Activated naive CD8-positive, alpha-beta T cell treated with anti-CD3 and anti-CD28 coated beads for 36 hours (primary cell): Measurements from ENCODE around the gene FAM114A2. TPM values are rescaled to one million over a fixed set of nuclear protein-coding genes. Genes with fewer than 3 reads are reported as not detected.

Experiments
- DNase-seq: peaks from one replicate; pipeline ENCODE4 v3.0.0; 2021
- H3K27ac Mint-ChIP-seq: one replicate; pipeline ENCODE4 v1.8.0; 2022; ENCODE audit warnings: mild to moderate bottlenecking, moderate library complexity, mixed read lengths
- H3K27me3 Mint-ChIP-seq: one replicate; pipeline ENCODE4 v1.8.0; 2022; ENCODE audit warnings: mild to moderate bottlenecking, mixed read lengths
- H3K36me3 Mint-ChIP-seq: one replicate; pipeline ENCODE4 v1.8.0; 2021; ENCODE audit warnings: mild to moderate bottlenecking, mixed read lengths
- H3K4me1 Mint-ChIP-seq: one replicate; pipeline ENCODE4 v1.8.0; 2021; ENCODE audit warnings: mixed read lengths
- H3K4me3 Mint-ChIP-seq: one replicate; pipeline ENCODE4 v1.8.0; 2022; ENCODE audit warnings: mild to moderate bottlenecking, moderate library complexity, mixed read lengths
- H3K9me3 Mint-ChIP-seq: one replicate; pipeline ENCODE4 v1.8.0; 2022; ENCODE audit warnings: mixed read lengths
- total RNA-seq, 2 experiments: library from RNA; stranded (reverse); gene quantifications; one replicate each; pipeline ENCODE4 v1.2.3, GENCODE V29; 2021

Gene FAM114A2
- total RNA-seq, 2 experiments from 2014 or later = 24.8 to 28.9 TPM

- no peak for DNase-seq
- no peaks in the 10 kb centered on the region for H3K9me3 Mint-ChIP-seq
- no peak overlapping the region for H3K27ac Mint-ChIP-seq
- no peak overlapping the region for H3K4me3 Mint-ChIP-seq
- H3K4me1 Mint-ChIP-seq = no peaks in the 10 kb centered on the region
- no peaks in the 10 kb centered on the region for H3K27me3 Mint-ChIP-seq
- peaks cover 2% of the 10 kb centered on the region for H3K36me3 Mint-ChIP-seq
Observed at GRCh38 chr5:153983885-153984284, 54.8 kb downstream of the FAM114A2 start.

- Mint-ChIP-seq H3K4me3 (no peak overlapping the region), H3K36me3 (no peaks in the 10 kb centered on the region), H3K27me3 (no peaks in the 10 kb centered on the region), H3K4me1 (no peaks in the 10 kb centered on the region), H3K9me3 (no peaks in the 10 kb centered on the region), H3K27ac (no peak overlapping the region)
- DNase-seq = no peak
Observed at GRCh38 chr5:153981905-153982605, 56.7 kb downstream of the FAM114A2 start.

DNA sequence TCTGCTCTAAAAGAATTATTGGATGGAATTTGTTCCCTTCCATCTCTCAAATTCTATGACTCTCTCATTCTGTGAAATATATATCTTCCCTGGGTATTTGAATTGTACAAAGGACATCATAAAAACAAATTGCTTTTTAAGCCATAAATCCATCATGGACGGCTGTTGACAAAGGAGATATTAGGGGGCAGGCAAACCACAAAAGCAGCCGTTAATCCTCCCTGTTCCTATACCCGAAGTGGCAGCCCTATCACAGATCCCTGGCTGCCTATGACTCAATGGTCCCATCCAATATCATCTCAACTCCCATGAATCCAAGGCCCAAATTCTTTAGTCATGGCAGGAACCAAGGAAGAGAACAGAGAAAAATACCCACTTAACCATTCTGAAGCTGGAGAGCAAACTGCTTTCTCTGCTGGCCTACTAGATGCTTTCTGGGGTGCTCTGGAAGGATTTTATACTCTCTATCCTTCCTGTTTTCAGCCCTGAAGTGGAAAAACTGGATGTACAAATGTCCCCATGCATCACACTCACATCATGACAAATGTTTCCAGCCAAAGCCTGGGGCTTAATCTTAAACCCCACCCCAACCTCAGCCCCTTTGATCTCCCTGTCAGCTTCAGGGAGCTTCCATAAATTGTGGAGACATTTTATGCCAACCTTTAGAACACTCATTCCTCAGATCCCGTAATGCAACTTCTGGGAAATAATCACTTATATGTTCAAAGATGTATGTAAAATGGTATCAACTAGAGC is 59.5 kb downstream of the FAM114A2 start:
- H3K36me3 Mint-ChIP-seq = no peaks in the 10 kb centered on the region
- H3K27ac Mint-ChIP-seq = no peak overlapping the region
- no peaks in the 10 kb centered on the region for H3K27me3 Mint-ChIP-seq
- no peak overlapping the region for H3K4me3 Mint-ChIP-seq
- no peak for DNase-seq
- no peaks in the 10 kb centered on the region for H3K9me3 Mint-ChIP-seq
- no peaks in the 10 kb centered on the region for H3K4me1 Mint-ChIP-seq

DNA sequence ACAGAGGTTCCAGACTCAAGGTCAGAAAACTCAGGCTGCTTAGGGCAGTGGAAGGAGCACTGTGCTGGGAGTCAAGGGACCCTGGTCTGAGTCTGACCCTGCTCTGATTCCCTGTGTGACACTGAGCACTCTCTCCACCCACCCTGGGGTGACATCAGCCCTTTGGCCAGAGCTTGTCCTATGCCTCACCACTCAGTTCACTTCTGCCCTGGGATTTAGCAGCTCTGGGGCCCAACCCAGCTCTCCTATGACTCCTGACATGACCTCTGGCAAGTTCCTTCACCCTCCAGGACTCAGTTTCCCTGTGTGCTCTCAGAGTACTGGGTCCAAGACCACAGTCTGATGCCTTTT is 63.9 kb downstream of the FAM114A2 start:
- no peaks in the 10 kb centered on the region for H3K9me3 Mint-ChIP-seq
- no peaks in the 10 kb centered on the region for H3K27me3 Mint-ChIP-seq
- no peak overlapping the region for H3K4me3 Mint-ChIP-seq
- H3K4me1 Mint-ChIP-seq = no peaks in the 10 kb centered on the region
- H3K36me3 Mint-ChIP-seq = no peaks in the 10 kb centered on the region
- H3K27ac Mint-ChIP-seq = no peak overlapping the region
- DNase-seq = no peak

GRCh38 chr5:153974131-153974812 is 64.4 kb downstream of the FAM114A2 start:
- no peaks in the 10 kb centered on the region for H3K4me1 Mint-ChIP-seq
- no peak overlapping the region for H3K27ac Mint-ChIP-seq
- H3K27me3 Mint-ChIP-seq = no peaks in the 10 kb centered on the region
- H3K36me3 Mint-ChIP-seq = no peaks in the 10 kb centered on the region
- peak; percentile 11 for DNase-seq
- no peak overlapping the region for H3K4me3 Mint-ChIP-seq
- no peaks in the 10 kb centered on the region for H3K9me3 Mint-ChIP-seq

DNA sequence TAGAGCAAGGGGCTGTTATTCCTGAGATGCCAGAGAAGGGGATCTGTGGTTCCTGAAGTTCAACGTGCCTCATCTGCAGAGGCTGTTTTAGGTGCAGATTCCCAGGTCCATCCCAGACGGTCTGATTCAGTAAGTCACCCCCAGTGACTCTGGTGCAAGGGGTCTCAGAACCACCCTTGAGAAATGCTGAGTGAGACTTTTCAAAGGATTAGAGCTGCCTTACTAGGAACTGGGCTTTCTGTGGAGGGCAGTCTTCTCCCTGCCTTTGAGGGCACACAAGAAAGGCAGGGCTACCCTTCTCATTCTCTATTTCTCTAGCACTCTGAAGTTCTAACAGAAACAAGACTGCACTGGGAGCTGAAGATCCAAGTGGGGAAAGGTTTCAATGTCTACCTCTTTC is 66.5 kb downstream of the FAM114A2 start:
- no peak for DNase-seq
- H3K4me1 Mint-ChIP-seq = no peaks in the 10 kb centered on the region
- H3K4me3 Mint-ChIP-seq = no peak overlapping the region
- no peaks in the 10 kb centered on the region for H3K36me3 Mint-ChIP-seq
- H3K9me3 Mint-ChIP-seq = no peaks in the 10 kb centered on the region
- no peaks in the 10 kb centered on the region for H3K27me3 Mint-ChIP-seq
- no peak overlapping the region for H3K27ac Mint-ChIP-seq

- no peak for DNase-seq
- no peak overlapping the region for H3K4me3 Mint-ChIP-seq
- peaks cover 4% of the 10 kb centered on the region for H3K27me3 Mint-ChIP-seq
- no peaks in the 10 kb centered on the region for H3K4me1 Mint-ChIP-seq
- no peaks in the 10 kb centered on the region for H3K36me3 Mint-ChIP-seq
- H3K27ac Mint-ChIP-seq = no peak overlapping the region
- no peaks in the 10 kb centered on the region for H3K9me3 Mint-ChIP-seq
Observed at GRCh38 chr5:153970496-153970895, 68.2 kb downstream of the FAM114A2 start.

DNA sequence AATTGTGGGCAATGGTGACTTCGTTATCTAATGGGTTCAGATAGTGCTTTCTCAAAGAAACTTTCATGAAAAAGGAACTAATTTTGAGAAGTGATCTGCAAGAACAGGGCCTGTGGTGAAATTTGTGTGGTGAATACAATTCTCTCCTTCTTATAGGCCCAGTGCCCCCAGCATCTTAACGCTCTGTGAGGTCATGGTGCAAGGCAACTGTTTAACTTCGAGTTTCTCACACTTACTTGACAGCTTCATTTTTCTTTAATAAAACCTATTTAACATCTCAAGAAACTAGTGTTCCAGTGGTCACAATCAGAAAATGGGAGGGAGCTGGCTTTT is 69.2 kb downstream of the FAM114A2 start:
- no peaks in the 10 kb centered on the region for H3K36me3 Mint-ChIP-seq
- H3K9me3 Mint-ChIP-seq = no peaks in the 10 kb centered on the region
- H3K4me1 Mint-ChIP-seq = no peaks in the 10 kb centered on the region
- H3K27ac Mint-ChIP-seq = no peak overlapping the region
- H3K4me3 Mint-ChIP-seq = no peak overlapping the region
- no peak for DNase-seq
- H3K27me3 Mint-ChIP-seq = peaks cover 4% of the 10 kb centered on the region

DNA sequence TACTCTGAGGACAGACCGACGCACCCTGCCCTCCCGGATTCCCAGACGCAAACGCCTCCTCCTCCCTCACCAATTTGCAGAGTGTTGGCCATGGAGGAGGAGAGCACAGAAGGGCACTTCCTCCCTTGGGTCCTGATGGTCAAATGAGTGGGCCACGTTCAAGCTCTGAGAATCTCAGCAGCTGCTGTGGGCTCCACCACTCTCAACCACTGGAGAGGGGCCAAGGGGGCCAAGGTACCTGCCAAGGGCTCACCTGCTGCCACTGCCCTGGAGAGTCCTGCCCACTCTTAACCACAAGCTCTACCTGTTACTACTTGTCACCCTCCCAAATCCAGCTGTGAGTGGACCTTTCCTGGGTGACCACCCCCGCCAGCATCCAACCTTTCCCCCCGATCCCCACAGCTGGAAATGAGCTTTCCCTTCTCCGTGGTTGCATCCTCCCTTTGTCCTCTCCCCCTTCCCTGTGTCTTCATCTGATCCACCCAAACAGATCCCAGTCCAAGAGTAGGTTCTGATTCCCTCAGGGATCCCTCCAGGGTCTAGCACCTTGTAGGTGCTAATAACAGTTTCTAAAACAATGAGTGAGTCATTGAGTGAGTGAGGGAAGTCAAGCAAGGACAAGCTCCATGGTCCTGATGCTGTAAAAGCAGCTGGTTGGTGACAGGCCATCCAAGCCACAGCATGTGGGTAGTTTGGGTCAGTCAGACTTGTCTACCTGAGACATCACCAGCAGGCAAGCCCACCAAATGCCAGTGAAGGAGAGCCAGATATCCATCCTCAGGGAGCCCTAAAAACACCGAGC is 69.7 kb downstream of the FAM114A2 start:
- DNase-seq = no peak
- Mint-ChIP-seq H3K27me3 (peaks cover 4% of the 10 kb centered on the region), H3K9me3 (no peaks in the 10 kb centered on the region), H3K27ac (no peak overlapping the region), H3K4me1 (no peaks in the 10 kb centered on the region), H3K4me3 (no peak overlapping the region), H3K36me3 (no peaks in the 10 kb centered on the region)

GRCh38 chr5:153964880-153965645 is 73.6 kb downstream of the FAM114A2 start:
- peak; percentile 48 for DNase-seq
- H3K4me1 Mint-ChIP-seq = peaks cover 10% of the 10 kb centered on the region
- no peak overlapping the region for H3K4me3 Mint-ChIP-seq
- H3K27ac Mint-ChIP-seq = no peak overlapping the region
- H3K36me3 Mint-ChIP-seq = no peaks in the 10 kb centered on the region
- H3K27me3 Mint-ChIP-seq = peaks cover 4% of the 10 kb centered on the region
- H3K9me3 Mint-ChIP-seq = no peaks in the 10 kb centered on the region

GRCh38 chr5:153964191-153964879 is 74.4 kb downstream of the FAM114A2 start:
- Mint-ChIP-seq H3K4me1 (peaks cover 10% of the 10 kb centered on the region), H3K27ac (no peak overlapping the region)

DNA sequence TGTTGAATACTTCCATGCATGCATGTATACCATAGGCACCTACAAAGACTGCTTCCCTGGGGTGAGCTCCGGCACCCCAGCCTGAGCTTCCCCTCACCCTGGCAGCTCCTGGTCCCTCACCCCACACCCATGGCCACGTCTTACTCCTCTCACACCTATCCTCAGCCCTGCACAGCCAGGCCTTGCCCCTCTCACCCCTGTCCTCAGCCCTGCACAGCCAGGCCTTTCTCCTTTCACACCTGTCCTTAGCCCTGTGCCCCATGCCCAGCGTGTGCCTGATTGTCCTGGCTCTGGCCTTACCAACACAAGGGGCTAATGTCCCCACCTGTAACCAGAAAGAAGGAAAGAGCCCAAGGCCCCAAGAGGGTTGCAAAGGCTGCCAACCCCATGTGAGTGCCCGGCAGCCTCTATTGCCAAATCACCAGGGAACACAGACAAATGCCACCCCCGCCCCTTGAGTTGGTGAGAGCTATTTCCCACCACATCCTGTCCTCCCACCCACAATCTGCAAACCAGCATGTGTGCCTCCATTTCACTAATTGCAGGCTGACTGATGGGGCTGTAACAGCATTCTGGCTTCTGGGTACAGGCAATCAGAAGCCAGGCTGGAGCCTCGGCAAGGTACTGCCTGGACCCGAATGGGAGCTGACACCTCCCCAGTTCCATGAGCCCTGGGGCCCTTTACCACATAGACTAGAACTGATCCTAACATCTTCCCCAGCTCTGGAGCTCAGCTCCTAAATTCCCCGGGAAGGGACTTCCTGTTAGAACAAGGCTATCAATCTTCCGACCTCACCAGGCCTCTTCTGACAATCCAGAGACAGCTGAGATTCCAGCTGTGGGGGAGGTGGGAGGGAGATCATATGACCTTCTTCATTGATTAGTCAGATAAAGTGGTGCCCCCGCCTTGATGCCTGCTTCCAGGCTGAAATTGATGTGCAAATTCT is 78.2 kb downstream of the FAM114A2 start:
- H3K27ac Mint-ChIP-seq = no peak overlapping the region
- H3K4me3 Mint-ChIP-seq = no peak overlapping the region
- H3K27me3 Mint-ChIP-seq = peaks cover 4% of the 10 kb centered on the region
- peaks cover 10% of the 10 kb centered on the region for H3K4me1 Mint-ChIP-seq
- peak; percentile 14 for DNase-seq
- H3K36me3 Mint-ChIP-seq = no peaks in the 10 kb centered on the region
- H3K9me3 Mint-ChIP-seq = no peaks in the 10 kb centered on the region

More at GRCh38 chr5:153964191-153964879, 74.4 kb downstream of the FAM114A2 start:
- Mint-ChIP-seq H3K4me3 (no peak overlapping the region), H3K9me3 (no peaks in the 10 kb centered on the region), H3K36me3 (no peaks in the 10 kb centered on the region), H3K27me3 (peaks cover 8% of the 10 kb centered on the region)
- no peak for DNase-seq
